NB4 (cell line): ENCODE measurements around the gene DPYSL4.

Experiments
- CTCF ChIP-seq: IDR thresholded peaks from one replicate; pipeline ENCODE4 v1.5.1; 2012; ENCODE audit warnings: low read depth, low read length
- MYC ChIP-seq: IDR thresholded peaks from 2 replicates; pipeline ENCODE4 v1.6.1; 2011; ENCODE audit warnings: low read depth, low read length
- POLR2A ChIP-seq: IDR thresholded peaks from 2 replicates; pipeline ENCODE4 v1.6.1; 2011; ENCODE audit warnings: mild to moderate bottlenecking; ENCODE audit not compliant: insufficient read length; ENCODE audit errors: extremely low read depth
- TF ChIP-seq, protein P1 (sequence below): IDR thresholded peaks from 2 replicates; pipeline ENCODE4 v1.6.1; 2011; ENCODE audit warnings: low read depth, low read length

- no peak for TF ChIP-seq POLR2A
- TF ChIP-seq CTCF: no peak
- TF ChIP-seq, protein P1, sequence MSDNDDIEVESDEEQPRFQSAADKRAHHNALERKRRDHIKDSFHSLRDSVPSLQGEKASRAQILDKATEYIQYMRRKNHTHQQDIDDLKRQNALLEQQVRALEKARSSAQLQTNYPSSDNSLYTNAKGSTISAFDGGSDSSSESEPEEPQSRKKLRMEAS: no peak
- no peak for TF ChIP-seq MYC
These were observed 42.3 kb downstream of the DPYSL4 start for GRCh38 chr10:132229096-132229495.
